GM18909 (cell line): ENCODE measurements around the gene EDN2.

ENCODE experiments used
- ATAC-seq: cut with Tn5 transposase; IDR thresholded peaks from one replicate; pipeline ENCODE4 v1.9.1; 2021; ENCODE audit warnings: mild to moderate bottlenecking; ENCODE audit not compliant: unreplicated experiment, poor library complexity

The EDN2 gene

GRCh38 chr1:41518471-41518870, 34.0 kb upstream of the EDN2 start:
- ATAC-seq: no peak

- ATAC-seq: no peak
Measured at GRCh38 chr1:41517062-41517438, 32.6 kb upstream of the EDN2 start.

- peak; percentile 73 for ATAC-seq
Measured at GRCh38 chr1:41516168-41517061, 31.9 kb upstream of the EDN2 start.

- ATAC-seq: no peak
Measured at GRCh38 chr1:41515778-41516167, 31.3 kb upstream of the EDN2 start.

GRCh38 chr1:41515131-41515678, 30.7 kb upstream of the EDN2 start:
- ATAC-seq: no peak

- no peak for ATAC-seq
Measured at GRCh38 chr1:41514381-41514780, 29.9 kb upstream of the EDN2 start.

GRCh38 chr1:41513383-41513735, 28.9 kb upstream of the EDN2 start:
- ATAC-seq: no peak

DNA sequence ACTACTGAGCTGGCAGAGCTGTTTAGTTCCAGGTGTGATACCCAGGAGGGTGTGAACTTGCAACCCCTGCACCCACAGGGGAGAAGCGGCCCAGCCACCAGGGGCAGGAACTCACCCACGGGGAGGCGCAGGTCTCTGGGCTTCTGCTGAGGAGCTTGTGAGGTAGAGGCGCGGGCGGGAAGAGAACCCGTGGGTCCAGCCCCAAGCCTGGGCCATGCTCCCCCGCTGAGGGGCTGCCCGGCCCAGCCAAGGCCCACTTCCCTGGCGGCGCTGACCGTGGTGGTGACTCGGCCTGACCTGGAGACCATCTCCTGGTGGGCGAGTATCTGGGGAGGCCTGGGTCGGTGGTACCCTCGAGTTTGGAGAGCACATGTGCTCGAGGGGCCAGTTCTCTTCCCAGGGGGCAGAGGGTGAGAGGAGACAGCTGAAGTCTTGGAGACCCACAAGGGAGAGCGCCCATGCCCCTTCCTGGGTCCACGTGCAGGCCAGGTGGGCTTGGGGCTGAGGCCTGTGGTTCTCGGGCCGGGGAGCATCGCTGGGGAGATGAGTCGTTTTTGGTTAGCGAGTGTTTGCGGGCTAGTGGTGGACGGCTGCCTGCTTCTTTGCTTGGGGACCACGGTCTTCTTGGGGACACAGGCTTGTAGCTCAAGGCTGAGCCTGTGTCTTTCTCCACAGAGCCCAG, 28.4 kb upstream of the EDN2 start:
- no peak for ATAC-seq

GRCh38 chr1:41511239-41511540, 26.7 kb upstream of the EDN2 start:
- ATAC-seq: no peak

DNA sequence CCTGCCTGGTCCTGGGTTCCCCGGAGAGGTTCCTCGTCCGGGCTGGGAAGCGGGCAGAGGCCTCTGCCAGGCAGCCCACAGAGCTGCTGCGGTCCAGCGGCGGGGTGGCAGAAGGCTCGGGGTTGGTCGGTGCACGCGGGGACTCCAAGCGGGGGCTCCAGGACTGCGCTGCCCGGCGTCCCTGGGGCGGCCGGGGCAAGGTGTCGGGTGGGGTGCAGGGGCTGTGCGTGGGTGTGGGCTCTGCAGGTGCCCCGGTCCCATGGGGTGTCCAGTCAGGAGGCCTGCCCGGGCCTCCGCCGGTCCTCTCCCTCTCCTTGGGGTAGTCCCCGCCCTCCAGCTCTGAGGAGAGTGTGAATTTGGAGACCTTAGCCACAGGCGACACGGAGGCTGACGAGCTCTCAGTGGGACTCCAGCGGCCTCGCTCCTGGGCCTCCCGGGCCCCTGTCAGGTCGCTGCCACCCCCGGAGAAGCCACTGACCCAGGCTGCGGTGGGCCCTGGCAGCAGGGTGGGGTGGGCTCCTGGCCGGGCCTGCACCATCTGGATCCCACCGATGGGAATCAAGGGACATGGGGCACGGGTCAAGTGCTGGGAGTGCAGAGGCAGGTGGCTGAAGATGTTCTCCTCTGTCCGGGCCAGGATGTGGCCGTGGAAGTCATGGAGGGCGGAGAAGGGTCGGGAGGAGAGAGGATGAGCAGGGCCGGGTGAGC, 26.2 kb upstream of the EDN2 start:
- no peak for ATAC-seq

GRCh38 chr1:41509270-41509671, 24.8 kb upstream of the EDN2 start:
- ATAC-seq: no peak

DNA sequence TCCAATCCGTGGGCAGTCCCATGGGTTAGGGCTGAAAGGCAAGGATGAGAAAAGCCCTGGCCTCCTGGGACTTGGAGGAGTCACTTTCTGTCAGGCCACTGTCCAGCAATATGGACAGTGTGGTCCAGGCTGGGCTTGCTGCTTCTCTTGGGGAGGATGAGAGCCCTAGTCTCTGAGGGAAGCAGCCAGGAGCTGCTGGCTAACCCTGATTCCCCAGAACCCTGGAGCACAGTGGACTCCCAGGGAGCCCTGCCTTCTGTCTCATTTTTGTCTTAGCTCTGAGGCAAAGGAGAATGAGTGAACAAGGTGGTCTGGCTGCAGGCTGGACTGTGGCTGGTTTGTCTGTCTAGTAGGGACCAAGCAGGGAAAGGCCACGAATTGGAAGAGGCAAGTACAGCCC, 23.8 kb upstream of the EDN2 start:
- no peak for ATAC-seq

DNA sequence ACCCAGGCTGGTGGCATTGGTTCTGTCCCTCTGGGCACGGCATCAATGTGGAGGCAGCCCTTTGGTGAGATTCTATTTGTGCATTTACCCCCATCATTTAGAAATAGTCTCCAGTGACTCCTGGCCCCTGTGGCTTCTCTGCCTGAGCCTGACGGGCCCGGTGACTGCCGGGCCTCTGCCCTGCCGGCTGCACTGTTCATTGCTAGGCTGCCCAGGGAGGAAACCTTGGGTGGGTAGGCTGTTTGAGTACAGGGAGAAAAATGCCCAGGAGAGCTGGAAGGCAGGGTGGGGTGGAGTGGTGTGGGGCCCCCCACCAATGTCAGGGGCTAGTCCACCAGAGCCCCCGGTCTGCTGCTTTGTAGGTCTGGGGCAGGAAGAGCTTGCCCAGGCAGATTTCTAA, 23.4 kb upstream of the EDN2 start:
- ATAC-seq: no peak

DNA sequence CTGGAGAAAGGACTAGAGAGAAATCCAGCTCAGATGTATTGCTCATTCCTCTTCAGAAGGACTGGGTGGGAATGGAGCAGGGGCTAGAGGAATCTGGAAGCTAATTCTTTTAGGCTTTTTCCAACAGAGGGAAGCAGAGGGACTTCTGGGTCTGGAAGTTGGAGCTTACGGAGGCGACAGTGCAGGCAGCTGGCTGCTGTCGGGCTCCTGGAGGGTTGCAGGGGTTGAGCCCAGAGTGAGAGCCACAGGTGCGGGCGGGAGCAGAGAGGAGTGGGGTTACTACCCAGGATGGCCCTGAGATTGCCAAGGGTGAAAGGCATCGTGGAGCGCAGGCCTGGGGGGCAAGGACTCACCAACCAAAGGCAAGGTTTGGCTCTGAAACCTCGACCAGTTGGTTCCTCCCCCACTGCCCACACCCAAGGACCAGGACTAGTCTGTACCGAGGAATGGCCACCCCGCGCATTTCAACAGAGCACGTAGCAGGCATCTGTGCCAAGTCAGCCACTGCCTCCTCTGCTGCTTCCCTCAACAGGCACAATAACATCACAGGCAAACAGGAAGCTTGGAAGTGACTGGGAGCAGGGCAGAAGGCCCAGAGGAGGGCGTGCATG, 22.7 kb upstream of the EDN2 start:
- ATAC-seq: no peak

- no peak for ATAC-seq
Measured at GRCh38 chr1:41504114-41505035, 19.9 kb upstream of the EDN2 start.

GRCh38 chr1:41503538-41504113, 19.1 kb upstream of the EDN2 start:
- ATAC-seq: no peak

DNA sequence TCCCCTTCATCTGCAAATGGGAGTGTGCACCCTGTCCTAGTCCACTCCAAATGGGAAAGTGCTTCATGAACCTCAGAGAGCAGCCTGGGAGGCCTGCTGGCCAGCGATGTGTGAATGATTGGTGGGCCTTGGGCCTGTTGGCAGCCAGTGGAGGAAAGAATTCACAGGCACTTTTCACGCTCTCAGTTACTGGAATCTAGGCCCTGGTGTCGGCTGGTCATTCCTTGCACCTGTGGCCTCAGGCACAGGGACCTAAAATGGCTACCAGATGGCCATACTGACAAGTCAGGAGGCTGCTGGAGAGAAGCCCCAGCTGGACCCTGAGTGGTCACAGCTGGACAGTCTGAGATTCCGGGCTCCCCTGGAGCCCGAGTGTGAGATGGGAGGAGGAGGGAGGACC, 18.4 kb upstream of the EDN2 start:
- no peak for ATAC-seq

DNA sequence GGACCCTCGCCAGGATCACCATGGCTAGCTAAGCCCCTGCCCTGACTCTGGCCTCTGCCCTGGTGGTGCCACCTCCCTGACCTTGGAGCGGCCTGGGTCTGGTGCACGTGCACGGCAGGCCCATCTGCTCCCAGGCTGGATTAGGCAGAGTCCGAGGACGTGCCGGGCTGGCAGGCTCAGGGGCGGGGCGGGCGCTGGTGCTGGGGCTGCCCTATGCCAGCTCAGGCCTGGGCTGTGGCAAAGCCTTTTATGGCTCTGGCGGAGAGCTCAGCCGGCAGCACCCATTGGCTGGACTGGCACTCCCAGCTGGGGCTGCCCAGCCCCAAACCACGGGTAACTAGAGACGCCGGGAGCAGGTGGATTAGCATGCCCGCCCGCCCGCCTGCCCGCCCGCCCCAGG, 17.1 kb upstream of the EDN2 start:
- ATAC-seq: no peak

GRCh38 chr1:41500781-41501518, 16.5 kb upstream of the EDN2 start:
- no peak for ATAC-seq
